PC-9 (cell line): Measurements from ENCODE around the gene MBP. TPM values are rescaled to one million over a fixed set of nuclear protein-coding genes. Genes with fewer than 3 reads are reported as not detected.

Experiments
- BruUV-seq: library from RNA; stranded (reverse); fragments of 400-500 nt; replicated peaks from 2 replicates; lab custom pipeline; 2021; lab: Mats Ljungman, UMichigan
- CTCF ChIA-PET: fragments of 300-600 bp; sonication (Branson Sonifier 250); formaldehyde crosslinking; loops from one replicate; lab custom pipeline; 2022; ENCODE audit warnings: antibody characterized with exemption; lab: Charles Lee
- POLR2A ChIA-PET: fragments of 300-600 bp; sonication (Branson Sonifier 250); formaldehyde crosslinking; loops from one replicate; lab custom pipeline; 2022; ENCODE audit warnings: antibody characterized with exemption; ENCODE audit not compliant: unreplicated experiment; lab: Charles Lee
- DNase-seq, 2 experiments: peaks; one replicate each; pipeline versions ENCODE4 v3.0.0 to v3.0.0-alpha.2; 2015 to 2022; ENCODE audit warnings: mixed read lengths in 1 of 2
- H2AFZ ChIP-seq: fragments of 200-600 bp; sonication (generic); 2 replicates; pipeline ENCODE4 v1.8.1; 2017; ENCODE audit warnings: antibody characterized with exemption
- H3F3A ChIP-seq: fragments of 200-600 bp; sonication (generic); 2 replicates; pipeline ENCODE4 v1.8.1; 2017; ENCODE audit warnings: antibody characterized with exemption, mild to moderate bottlenecking, low read depth; ENCODE audit not compliant: insufficient read depth
- H3K27ac ChIP-seq: fragments of 200-600 bp; sonication (generic); 2 replicates; pipeline ENCODE4 v1.6.1; 2016; ENCODE audit warnings: mixed run types
- H3K27me3 ChIP-seq: fragments of 200-600 bp; sonication (generic); 2 replicates; pipeline ENCODE4 v1.6.1; 2016; ENCODE audit warnings: low read depth, mixed run types; ENCODE audit not compliant: insufficient read depth
- H3K36me3 ChIP-seq: fragments of 200-600 bp; sonication (generic); 2 replicates; pipeline ENCODE4 v1.6.1; 2016; ENCODE audit warnings: low read depth, mixed run types
- H3K4me1 ChIP-seq: fragments of 200-600 bp; sonication (generic); replicated peaks from 2 replicates; pipeline ENCODE4 v1.6.1; 2016; ENCODE audit warnings: mixed run types; ENCODE audit not compliant: insufficient read depth
- H3K4me2 ChIP-seq: fragments of 200-600 bp; sonication (generic); 2 replicates; pipeline ENCODE4 v1.6.1; 2017; ENCODE audit warnings: mixed run types
- H3K4me3 ChIP-seq: fragments of 200-600 bp; sonication (generic); 2 replicates; pipeline ENCODE4 v1.6.1; 2016; ENCODE audit warnings: mixed run types
- H3K79me2 ChIP-seq: fragments of 200-600 bp; sonication (generic); 2 replicates; pipeline ENCODE4 v1.6.1; 2017; ENCODE audit warnings: low read depth, mixed run types
- H3K9me2 ChIP-seq: fragments of 200-600 bp; sonication (generic); 2 replicates; pipeline ENCODE4 v1.8.1; 2017; ENCODE audit warnings: mild to moderate bottlenecking; ENCODE audit not compliant: insufficient read depth
- H3K9me3 ChIP-seq: fragments of 200-600 bp; sonication (generic); 2 replicates; pipeline ENCODE4 v1.8.1; 2016; ENCODE audit warnings: low read depth; ENCODE audit not compliant: insufficient read depth
- H4K20me1 ChIP-seq: fragments of 200-600 bp; sonication (generic); 2 replicates; pipeline ENCODE4 v1.8.1; 2017; ENCODE audit not compliant: insufficient read depth
- CTCF ChIP-seq: fragments of 200-600 bp; sonication (generic); conservative IDR thresholded peaks from 2 replicates; pipeline ENCODE4 v1.6.1; 2017; ENCODE audit warnings: mixed run types, antibody characterized with exemption, mild to moderate bottlenecking, moderate library complexity
- EZH2 ChIP-seq: fragments of 200-600 bp; sonication (generic); IDR thresholded peaks from 2 replicates; pipeline ENCODE4 v1.8.0; 2017; ENCODE audit warnings: antibody characterized with exemption, low read depth
- intact Hi-C: fragments of 100-400 bp; cut with micrococcal nuclease; formaldehyde crosslinking; loops from one replicate; pipeline ENCODE4 v1.10.0; 2022; ENCODE audit not compliant: unreplicated experiment
- total RNA-seq: library from RNA; stranded (reverse); gene quantifications from 2 replicates; pipeline ENCODE4 v1.2.3, GENCODE V29; 2021

Gene MBP
- total RNA-seq, 1 experiment from 2014 or later, result 37.9 TPM

DNA sequence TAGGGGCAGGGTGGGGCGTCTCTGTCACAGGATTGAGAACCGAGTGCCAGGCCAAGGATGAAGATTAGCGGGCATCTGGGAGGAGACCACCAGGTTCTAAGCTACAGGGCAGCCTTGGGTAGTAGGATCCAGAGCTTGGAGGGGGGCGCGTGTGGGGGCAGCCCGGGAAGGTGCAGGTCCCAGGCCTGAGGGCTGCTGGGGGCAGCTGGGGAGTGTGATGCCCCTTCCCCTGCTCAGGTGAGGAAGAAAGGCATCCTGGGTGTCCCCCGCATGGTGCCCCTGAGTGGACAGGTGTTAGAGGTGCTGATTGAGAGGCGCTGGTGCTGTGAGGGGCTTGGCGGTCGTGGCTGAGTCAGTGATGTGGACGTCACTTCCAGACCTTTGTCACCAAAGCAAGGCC, 33.9 kb upstream of the MBP start:
- BruUV-seq, result no TSS peak
- H3K9me3 ChIP-seq, result no peaks in the 10 kb centered on the region
- no peak overlapping the region for H2AFZ ChIP-seq
- no peaks in the 10 kb centered on the region for H3K36me3 ChIP-seq
- no peak for DNase-seq
- H3K9me2 ChIP-seq, result no peaks in the 10 kb centered on the region
- no peak overlapping the region for H3K4me3 ChIP-seq
- no peak overlapping the region for H3K4me2 ChIP-seq
- H3K27me3 ChIP-seq, result peaks cover 4% of the 10 kb centered on the region; the same call in 1 of the 2 replicates
- no peaks in the 10 kb centered on the region for H3K4me1 ChIP-seq
- CTCF ChIA-PET, result no interaction called here
- no peaks in the 10 kb centered on the region for H3K79me2 ChIP-seq
- intact Hi-C loops, result no loop called here
- no peaks in the 10 kb centered on the region for H3F3A ChIP-seq
- POLR2A ChIA-PET, result no interaction called here
- no peak overlapping the region for H3K27ac ChIP-seq
- no peaks in the 10 kb centered on the region for H4K20me1 ChIP-seq
- no peak for TF ChIP-seq CTCF
- TF ChIP-seq EZH2, result no peak

GRCh38 chr18:77165503-77166188, 33.1 kb upstream of the MBP start:
- CTCF ChIA-PET, result no interaction called here
- intact Hi-C loops, result no loop called here
- H3K9me3 ChIP-seq, result no peaks in the 10 kb centered on the region
- no peaks in the 10 kb centered on the region for H3K4me1 ChIP-seq
- no peak overlapping the region for H2AFZ ChIP-seq
- no peaks in the 10 kb centered on the region for H3K36me3 ChIP-seq
- no peaks in the 10 kb centered on the region for H3K9me2 ChIP-seq
- no peak for DNase-seq
- no peak overlapping the region for H3K27ac ChIP-seq
- H3K27me3 ChIP-seq, result peaks cover 4% of the 10 kb centered on the region; the same call in 1 of the 2 replicates
- TF ChIP-seq CTCF, result no peak
- no peak for TF ChIP-seq EZH2
- POLR2A ChIA-PET, result no interaction called here
- no peak overlapping the region for H3K4me3 ChIP-seq
- BruUV-seq, result no TSS peak
- no peak overlapping the region for H3K4me2 ChIP-seq
- H3K79me2 ChIP-seq, result no peaks in the 10 kb centered on the region
- no peaks in the 10 kb centered on the region for H3F3A ChIP-seq
- no peaks in the 10 kb centered on the region for H4K20me1 ChIP-seq

GRCh38 chr18:77164763-77165485, 32.3 kb upstream of the MBP start:
- no peaks in the 10 kb centered on the region for H3K9me2 ChIP-seq
- ChIA-PET CTCF (no interaction called here), POLR2A (no interaction called here)
- TF ChIP-seq EZH2 (no peak), CTCF (no peak)
- H3K4me3 ChIP-seq, result no peak overlapping the region
- intact Hi-C loops, result no loop called here
- no peaks in the 10 kb centered on the region for H3F3A ChIP-seq
- H3K36me3 ChIP-seq, result no peaks in the 10 kb centered on the region
- no TSS peak for BruUV-seq
- no peaks in the 10 kb centered on the region for H3K4me1 ChIP-seq
- H3K9me3 ChIP-seq, result no peaks in the 10 kb centered on the region
- no peak overlapping the region for H3K4me2 ChIP-seq
- no peak overlapping the region for H2AFZ ChIP-seq
- H4K20me1 ChIP-seq, result no peaks in the 10 kb centered on the region
- H3K27me3 ChIP-seq, result peaks cover 4% of the 10 kb centered on the region; the same call in 1 of the 2 replicates
- no peak overlapping the region for H3K27ac ChIP-seq
- no peak for DNase-seq
- no peaks in the 10 kb centered on the region for H3K79me2 ChIP-seq
